MM.1S (cell line): ENCODE data around the gene ZFR2.

Experiments
- EZH2 ChIP-seq: fragments of 300-600 bp; sonication (generic); optimal IDR thresholded peaks from 2 replicates; pipeline ENCODE3; 2017; ENCODE audit warnings: low read depth, mild to moderate bottlenecking, antibody characterized with exemption, low read length, mixed read lengths
- TF ChIP-seq, protein P1 (sequence below): fragments of 300-600 bp; sonication (generic); IDR thresholded peaks from 2 replicates; pipeline ENCODE4 v1.5.1; 2016; ENCODE audit warnings: antibody characterized with exemption, low read length, mixed read lengths

DNA sequence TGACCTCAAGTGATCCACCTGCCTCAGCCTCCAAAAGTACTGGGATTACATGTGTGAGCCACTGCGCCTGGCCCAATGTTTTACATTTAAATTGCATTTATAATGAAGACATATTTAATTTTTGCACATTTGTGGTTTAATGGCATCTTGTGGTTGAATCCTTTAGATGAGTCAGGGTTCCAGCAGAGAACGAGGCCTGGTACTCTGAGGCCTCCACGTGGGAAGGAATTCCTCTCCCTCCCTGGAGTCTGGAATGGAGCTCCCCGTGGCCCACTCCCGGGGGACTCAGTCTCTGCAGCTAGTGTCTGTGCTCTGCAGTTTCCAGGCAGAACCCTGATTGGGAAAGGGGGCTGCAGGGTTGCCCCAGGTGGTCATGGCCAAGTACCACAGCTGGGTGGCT is 24.2 kb downstream of the ZFR2 start:
- TF ChIP-seq, protein P1, sequence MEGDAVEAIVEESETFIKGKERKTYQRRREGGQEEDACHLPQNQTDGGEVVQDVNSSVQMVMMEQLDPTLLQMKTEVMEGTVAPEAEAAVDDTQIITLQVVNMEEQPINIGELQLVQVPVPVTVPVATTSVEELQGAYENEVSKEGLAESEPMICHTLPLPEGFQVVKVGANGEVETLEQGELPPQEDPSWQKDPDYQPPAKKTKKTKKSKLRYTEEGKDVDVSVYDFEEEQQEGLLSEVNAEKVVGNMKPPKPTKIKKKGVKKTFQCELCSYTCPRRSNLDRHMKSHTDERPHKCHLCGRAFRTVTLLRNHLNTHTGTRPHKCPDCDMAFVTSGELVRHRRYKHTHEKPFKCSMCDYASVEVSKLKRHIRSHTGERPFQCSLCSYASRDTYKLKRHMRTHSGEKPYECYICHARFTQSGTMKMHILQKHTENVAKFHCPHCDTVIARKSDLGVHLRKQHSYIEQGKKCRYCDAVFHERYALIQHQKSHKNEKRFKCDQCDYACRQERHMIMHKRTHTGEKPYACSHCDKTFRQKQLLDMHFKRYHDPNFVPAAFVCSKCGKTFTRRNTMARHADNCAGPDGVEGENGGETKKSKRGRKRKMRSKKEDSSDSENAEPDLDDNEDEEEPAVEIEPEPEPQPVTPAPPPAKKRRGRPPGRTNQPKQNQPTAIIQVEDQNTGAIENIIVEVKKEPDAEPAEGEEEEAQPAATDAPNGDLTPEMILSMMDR = no peak
- TF ChIP-seq EZH2 = no peak
